ELR (cell line): ENCODE data around the gene GOLT1A.

Experiments
- DNase-seq: peaks from one replicate; pipeline ENCODE4 v3.0.0-alpha.2; 2015; ENCODE audit warnings: low read depth

The GOLT1A gene

DNA sequence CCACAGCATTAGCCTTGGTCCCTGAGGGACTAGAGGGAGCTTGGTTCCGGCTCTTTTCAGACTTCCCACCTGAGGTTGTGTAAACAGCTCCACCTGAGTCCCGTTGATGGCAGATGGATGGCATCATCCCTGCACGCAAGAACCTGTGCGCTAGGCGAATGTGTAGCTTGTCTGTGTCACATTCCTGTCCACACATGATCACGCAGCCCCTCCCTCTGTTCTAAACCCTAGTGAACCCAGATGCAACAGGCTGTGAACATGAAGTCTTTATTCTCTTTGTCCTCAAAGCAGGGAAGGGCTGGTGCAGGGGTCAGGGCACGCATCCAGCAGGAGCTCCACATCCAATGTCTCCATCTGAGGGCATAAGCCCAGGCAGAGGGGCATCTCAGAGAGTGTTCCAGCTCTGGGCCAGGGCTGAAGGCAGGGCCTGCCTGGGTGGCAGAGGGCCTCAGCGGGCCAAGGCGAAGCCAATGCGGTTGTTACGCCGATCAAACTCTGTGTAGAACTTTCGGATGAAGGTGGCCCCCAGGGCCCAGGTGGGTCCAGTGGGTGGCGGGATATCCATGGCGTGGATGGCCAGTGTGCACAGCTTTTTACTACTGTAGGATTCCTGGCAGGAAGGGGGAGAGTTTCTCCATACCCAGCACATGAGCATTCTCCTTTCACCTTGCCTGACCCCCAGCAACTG is 59.1 kb downstream of the GOLT1A start:
- DNase-seq, result no peak

DNA sequence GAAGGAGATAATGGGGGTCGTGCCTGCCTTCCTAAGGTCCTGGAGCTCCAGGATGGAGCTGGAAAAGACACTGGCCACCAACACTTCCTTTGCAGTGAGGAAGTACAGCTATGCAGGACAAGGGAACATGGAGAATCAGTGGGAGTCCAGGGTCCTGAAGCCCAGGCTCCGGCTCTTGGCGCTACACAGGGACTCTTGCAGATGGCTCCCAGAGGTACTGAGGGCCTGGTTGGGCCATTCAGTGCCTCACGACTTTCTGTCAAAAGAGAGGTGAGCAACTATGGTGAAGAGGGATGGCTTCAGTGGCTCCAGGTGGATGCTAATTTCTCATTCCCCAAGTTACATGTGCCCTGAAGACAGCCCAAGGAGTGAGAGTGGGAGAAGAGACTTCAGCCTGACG is 60.1 kb downstream of the GOLT1A start:
- DNase-seq, result no peak

DNA sequence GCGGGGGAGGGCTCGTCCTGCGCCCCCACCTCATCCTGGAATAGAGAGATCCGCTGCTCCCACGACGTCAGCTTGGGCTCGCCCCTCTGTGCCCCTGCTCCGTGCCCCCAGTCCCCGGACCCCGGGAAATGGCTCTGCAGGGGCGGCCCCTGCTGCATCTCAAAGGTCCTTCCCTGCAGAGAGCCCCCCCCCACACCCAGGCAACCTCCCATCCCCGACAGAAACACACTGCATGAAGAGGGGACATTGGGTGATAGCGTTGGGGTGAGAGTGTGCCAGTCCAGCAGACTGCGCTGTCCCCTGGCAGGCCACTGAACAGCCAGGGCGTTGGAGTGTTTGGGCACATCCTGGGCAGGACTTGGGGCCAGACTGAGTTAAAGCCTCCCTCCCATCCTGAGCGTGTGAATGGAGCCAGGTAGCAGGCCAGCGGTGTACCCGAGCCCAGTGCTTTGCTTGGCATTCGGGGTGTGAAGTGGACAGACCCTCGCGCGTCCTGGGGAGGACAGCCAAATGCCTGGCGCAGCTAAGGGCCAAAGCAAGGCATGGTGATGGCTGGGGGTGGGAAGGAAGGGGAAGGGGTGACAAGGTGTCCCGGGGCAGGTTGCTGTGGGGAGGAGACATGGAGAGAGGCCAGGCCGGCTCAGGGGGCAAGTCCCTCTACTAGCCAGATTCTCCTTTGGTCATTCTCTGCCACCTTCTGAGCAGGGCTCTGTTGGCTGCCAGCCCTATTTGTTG is 61.3 kb downstream of the GOLT1A start:
- DNase-seq, result no peak

GRCh38 chr1:204151552-204152309 is 62.1 kb downstream of the GOLT1A start, which contains the start of gene ETNK2:
Gene ETNK2 (minus strand): TSS chr1:204152044. CDS start chr1:204151852, 192 bp downstream.
- peak; percentile 68 for DNase-seq

DNA sequence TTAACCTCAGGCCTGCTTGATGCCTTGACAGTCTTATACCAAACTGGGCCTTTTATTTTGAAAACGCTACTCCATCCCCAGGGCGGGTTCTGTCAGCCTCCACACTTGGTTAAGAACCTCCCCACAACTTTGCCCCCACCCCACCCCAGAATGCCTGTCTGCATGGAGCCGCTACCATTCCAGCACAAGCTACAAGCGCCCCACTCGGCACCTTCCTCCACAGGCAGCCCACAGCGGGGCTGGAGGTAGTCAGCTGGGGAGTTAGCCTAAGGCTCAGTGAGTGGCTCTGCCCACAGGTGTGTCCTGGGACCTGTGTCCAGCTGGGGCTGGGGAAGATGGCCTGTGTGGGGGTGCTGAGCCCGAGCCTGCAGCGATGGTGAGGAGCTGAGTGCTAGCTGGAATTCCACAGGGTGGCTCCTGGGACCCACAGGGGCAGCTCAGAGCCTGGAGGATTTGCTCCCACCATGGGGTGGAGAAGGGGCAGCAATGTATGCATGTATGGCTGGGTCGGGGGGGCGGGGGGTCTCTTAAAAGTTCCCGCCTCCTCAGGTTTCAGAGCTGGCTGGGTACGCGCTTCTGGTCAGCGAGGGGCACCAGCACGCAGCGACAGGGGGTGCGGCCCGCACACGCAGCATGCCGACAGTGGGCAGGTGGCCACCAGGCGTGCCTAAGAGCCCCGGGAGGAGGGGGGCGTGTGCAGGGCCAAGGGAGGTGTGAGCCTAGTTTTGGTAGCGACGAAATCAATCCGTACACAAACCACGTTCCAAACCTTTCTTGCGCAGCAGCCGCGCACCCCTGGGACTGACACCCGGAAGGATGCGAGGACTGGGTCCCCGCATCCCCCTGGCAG is 62.9 kb downstream of the GOLT1A start:
- no peak for DNase-seq

GRCh38 chr1:204149635-204150565 is 63.9 kb downstream of the GOLT1A start:
- no peak for DNase-seq

- no peak for DNase-seq
Measured at GRCh38 chr1:204149107-204149506, 64.7 kb downstream of the GOLT1A start.
